Liver (tissue), 9 donors: ENCODE measurements around the gene SETD1B. TPM values are rescaled to one million over a fixed set of nuclear protein-coding genes. Genes with fewer than 3 reads are reported as not detected.

Experiments used
- DNase-seq: peaks from one replicate; pipeline ENCODE4 v3.0.0-alpha.2; 2017; ENCODE audit warnings: low spot score
- H3K27ac ChIP-seq, 2 donors: one replicate each; pipeline ENCODE4 v1.7.0; 2013; ENCODE audit warnings: inconsistent platforms in 2 of 2, low read length in 2 of 2, control low read depth in 1 of 2, low read depth in 1 of 2, mild to moderate bottlenecking in 1 of 2
- H3K27me3 ChIP-seq, 4 donors: one replicate each; pipeline versions ENCODE4 v1.6.1 to v1.7.0; 2013; ENCODE audit warnings: low read length in 3 of 4, inconsistent platforms in 1 of 4, mild to moderate bottlenecking in 1 of 4, moderate library complexity in 1 of 4; ENCODE audit not compliant: control insufficient read depth in 4 of 4, insufficient read depth in 4 of 4
- H3K36me3 ChIP-seq, 4 donors: one replicate each; pipeline versions ENCODE4 v1.6.1 to v1.7.0; 2013; ENCODE audit warnings: low read length in 3 of 4, mild to moderate bottlenecking in 3 of 4, low read depth in 1 of 4, moderate library complexity in 1 of 4; ENCODE audit not compliant: control insufficient read depth in 4 of 4, insufficient read depth in 3 of 4
- H3K4me1 ChIP-seq, 4 donors: one replicate each; pipeline versions ENCODE4 v1.6.1 to v1.7.0; 2013; ENCODE audit warnings: low read length in 3 of 4, mild to moderate bottlenecking in 3 of 4, moderate library complexity in 1 of 4; ENCODE audit not compliant: control insufficient read depth in 4 of 4, insufficient read depth in 4 of 4
- H3K4me3 ChIP-seq, 3 donors: one replicate each; pipeline versions ENCODE4 v1.6.1 to v1.7.0; 2013; ENCODE audit warnings: low read length in 3 of 3, control low read depth in 1 of 3, low read depth in 1 of 3, mild to moderate bottlenecking in 1 of 3
- H3K9ac ChIP-seq, 2 donors: one replicate each; pipeline ENCODE4 v1.7.0; 2013; ENCODE audit warnings: low read length in 2 of 2, mild to moderate bottlenecking in 2 of 2, moderate library complexity in 2 of 2, control low read depth in 1 of 2, low read depth in 1 of 2
- H3K9me3 ChIP-seq, 4 donors: one replicate each; pipeline versions ENCODE4 v1.6.1 to v1.7.0; 2013; ENCODE audit warnings: low read length in 3 of 4; ENCODE audit not compliant: control insufficient read depth in 4 of 4
- EGR1 ChIP-seq, 2 donors: IDR thresholded peaks; 2 replicates each; pipeline ENCODE4 v1.6.1; 2016 to 2018; ENCODE audit warnings: antibody characterized with exemption in 2 of 2, low read depth in 2 of 2
- FOXA1 ChIP-seq: IDR thresholded peaks from 2 replicates; pipeline ENCODE4 v1.6.1; 2016; ENCODE audit warnings: antibody characterized with exemption
- FOXA2 ChIP-seq: IDR thresholded peaks from 2 replicates; pipeline ENCODE4 v1.6.1; 2016; ENCODE audit warnings: antibody characterized with exemption
- HNF4A ChIP-seq, 2 donors: conservative IDR thresholded peaks; 2 replicates each; pipeline ENCODE4 v1.6.1; 2016; ENCODE audit warnings: antibody characterized with exemption in 2 of 2, mild to moderate bottlenecking in 2 of 2
- HNF4G ChIP-seq: IDR thresholded peaks from 2 replicates; pipeline ENCODE4 v1.6.1; 2016; ENCODE audit warnings: antibody characterized with exemption
- JUND ChIP-seq, 2 donors: IDR thresholded peaks; 2 replicates each; pipeline ENCODE4 v1.6.1; 2016; ENCODE audit warnings: antibody characterized with exemption in 2 of 2
- RAD21 ChIP-seq, 2 donors: IDR thresholded peaks; 2 replicates each; pipeline ENCODE4 v1.6.1; 2016; ENCODE audit warnings: antibody characterized with exemption in 2 of 2, mild to moderate bottlenecking in 2 of 2
- RXRA ChIP-seq, 2 donors: IDR thresholded peaks; 2 replicates each; pipeline ENCODE4 v1.6.1; 2017 to 2018; ENCODE audit warnings: antibody characterized with exemption in 2 of 2, mild to moderate bottlenecking in 1 of 2
- WGBS: extraction: QIAGEN DNeasy Blood & Tissue Kit; methylation state at CpG from one replicate; pipeline ENCODE4 v1.1.7; 2013; 5-methylcytosine and 5-hydroxymethylcytosine counted together
- polyA plus RNA-seq, 2 donors: library from polyadenylated mRNA; stranded (reverse) in 1 of 2; unstranded in 1 of 2; fragments of 200-250 nt in 1 of 2; fragments of >200 nt in 1 of 2; fragmentation: Nextera tagmentation in 1 of 2; extraction: Ambion mirVana in 1 of 2; gene quantifications; one replicate each; pipeline versions ENCODE4 v1.2.1 to v1.2.3, GENCODE V29; 2013 to 2015
- total RNA-seq, 2 donors: library from RNA; depleted of rRNA; stranded (reverse); fragments of >200 nt; gene quantifications; one replicate each; pipeline ENCODE4 v1.2.3, GENCODE V29; 2014
- TF ChIP-seq, protein P1 (sequence below): fragments of 150-350 bp; IDR thresholded peaks from 2 replicates; pipeline ENCODE4 v1.5.1; 2017; ENCODE audit warnings: improper control_type of control experiment, low read depth, low read length; ENCODE audit not compliant: missing input control
- TF ChIP-seq, protein P2 (sequence below): IDR thresholded peaks from 2 replicates; pipeline ENCODE4 v1.6.1; 2016; ENCODE audit warnings: antibody characterized with exemption, mild to moderate bottlenecking
- TF ChIP-seq, protein P3 (sequence below): IDR thresholded peaks from 2 replicates; pipeline ENCODE4 v1.6.1; 2016; ENCODE audit warnings: antibody characterized with exemption
- donor health status: healthy.
- donor health status: healthy.
- donor health status: healthy.
- donor health status: healthy.
- donor health status: healthy.

The SETD1B gene
- total and polyA plus RNA-seq, 4 donors: 1.8 to 7.9 (median 5.0) TPM

DNA sequence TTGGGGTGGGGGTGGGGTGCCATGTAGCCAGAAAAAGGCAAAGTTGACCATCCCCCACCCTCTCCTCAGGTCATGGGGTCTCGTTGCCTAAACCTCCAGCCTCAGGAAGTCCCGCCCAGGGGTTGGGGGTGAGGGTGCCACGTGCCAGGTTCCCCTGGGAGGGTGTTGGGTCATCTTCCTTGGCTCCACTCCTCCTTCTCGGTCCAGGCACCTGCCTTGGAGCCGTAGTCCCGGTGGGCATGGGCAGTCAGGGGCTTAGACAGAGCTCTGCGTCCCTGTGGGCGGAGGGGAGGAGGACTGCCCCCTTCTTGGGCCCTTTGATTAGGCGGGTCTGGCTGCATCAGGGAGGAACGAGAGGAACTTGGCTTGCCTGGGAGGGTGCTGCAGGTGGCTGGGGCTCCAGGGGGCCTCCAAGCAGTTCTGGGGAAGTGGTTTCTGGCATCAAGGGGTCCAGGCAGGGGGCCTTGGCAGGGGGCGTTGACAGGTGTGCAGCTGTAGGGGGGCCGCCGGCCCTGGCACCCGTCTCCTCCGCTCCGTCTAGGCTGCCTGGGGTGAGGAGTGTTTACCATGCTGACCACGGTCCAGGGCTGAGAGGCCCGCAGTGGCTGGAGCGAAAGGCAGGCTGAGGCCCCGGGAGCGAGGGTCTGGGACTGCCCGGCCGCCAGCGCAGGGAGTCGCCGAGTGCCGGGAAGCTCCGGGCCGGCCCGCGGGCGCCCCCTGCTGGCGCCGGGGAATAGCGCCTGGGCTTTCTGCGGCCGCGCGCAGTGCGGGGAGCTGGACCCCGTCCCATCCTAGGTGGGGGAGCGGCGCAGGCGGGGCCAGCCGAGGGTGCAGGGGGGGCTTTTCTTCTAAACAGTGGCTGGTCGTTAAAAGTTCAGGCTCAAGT, 7.9 kb downstream of the SETD1B start:
- Histone ChIP-seq H3K9ac (peak overlapping the region in 1 of 2 donors; percentile 13), H3K27me3 (no peaks in the 10 kb centered on the region), H3K4me3 (peak overlapping the region; percentile 59 to 71 (median 69)), H3K9me3 (no peaks in the 10 kb centered on the region), H3K27ac (peak overlapping the region; percentile 48 to 71), H3K4me1 (peaks cover 11 to 65% (median 48%) of the 10 kb centered on the region in 4 donors), H3K36me3 (peaks cover 20 to 40% (median 28%) of the 10 kb centered on the region in 4 donors)
- DNase-seq: peak; percentile 84
- 3% methylated on average over 46 of the region's 46 CpGs for WGBS
- TF ChIP-seq RAD21 (IDR thresholded peaks at IDR 0.05): peak; percentile 72 to 76
- TF ChIP-seq, protein P1, sequence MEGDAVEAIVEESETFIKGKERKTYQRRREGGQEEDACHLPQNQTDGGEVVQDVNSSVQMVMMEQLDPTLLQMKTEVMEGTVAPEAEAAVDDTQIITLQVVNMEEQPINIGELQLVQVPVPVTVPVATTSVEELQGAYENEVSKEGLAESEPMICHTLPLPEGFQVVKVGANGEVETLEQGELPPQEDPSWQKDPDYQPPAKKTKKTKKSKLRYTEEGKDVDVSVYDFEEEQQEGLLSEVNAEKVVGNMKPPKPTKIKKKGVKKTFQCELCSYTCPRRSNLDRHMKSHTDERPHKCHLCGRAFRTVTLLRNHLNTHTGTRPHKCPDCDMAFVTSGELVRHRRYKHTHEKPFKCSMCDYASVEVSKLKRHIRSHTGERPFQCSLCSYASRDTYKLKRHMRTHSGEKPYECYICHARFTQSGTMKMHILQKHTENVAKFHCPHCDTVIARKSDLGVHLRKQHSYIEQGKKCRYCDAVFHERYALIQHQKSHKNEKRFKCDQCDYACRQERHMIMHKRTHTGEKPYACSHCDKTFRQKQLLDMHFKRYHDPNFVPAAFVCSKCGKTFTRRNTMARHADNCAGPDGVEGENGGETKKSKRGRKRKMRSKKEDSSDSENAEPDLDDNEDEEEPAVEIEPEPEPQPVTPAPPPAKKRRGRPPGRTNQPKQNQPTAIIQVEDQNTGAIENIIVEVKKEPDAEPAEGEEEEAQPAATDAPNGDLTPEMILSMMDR: peak; percentile 91
- TF ChIP-seq HNF4A (conservative IDR thresholded peaks at IDR 0.05): no peak

DNA sequence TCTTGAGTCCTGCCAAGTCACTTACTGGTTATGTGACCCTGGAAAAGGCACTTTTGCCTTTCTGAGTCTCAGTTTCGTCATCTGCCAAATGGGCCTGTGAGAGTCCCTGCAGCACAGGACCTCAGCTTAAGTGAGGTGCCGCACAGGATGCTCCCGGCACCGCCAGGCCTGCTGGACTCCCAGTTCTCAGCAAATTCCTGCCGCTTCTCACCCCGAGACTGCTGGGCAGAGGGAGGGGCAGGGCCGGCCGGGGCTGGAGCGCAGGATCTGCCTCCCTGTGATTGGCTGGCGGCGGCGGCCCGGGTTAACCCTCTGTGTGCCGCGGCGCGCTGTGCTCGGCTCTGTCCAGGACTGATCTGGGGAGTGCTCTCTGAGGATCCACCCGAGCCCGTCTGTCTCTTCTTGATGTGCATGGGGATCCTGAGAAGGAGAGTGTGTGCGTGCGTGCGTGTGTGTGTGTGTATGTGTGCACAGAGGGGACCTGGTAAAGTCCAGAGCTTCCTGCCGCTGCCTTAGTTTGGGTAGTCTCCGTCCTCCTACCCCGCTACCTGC, 8.6 kb downstream of the SETD1B start:
- no peak for TF ChIP-seq EGR1 (IDR thresholded peaks at IDR 0.05; ENCODE audit: low read depth in 2 of 2)
- TF ChIP-seq JUND (IDR thresholded peaks at IDR 0.05): no peak
- no peak for TF ChIP-seq HNF4A (conservative IDR thresholded peaks at IDR 0.05)
- TF ChIP-seq HNF4G: no peak

DNA sequence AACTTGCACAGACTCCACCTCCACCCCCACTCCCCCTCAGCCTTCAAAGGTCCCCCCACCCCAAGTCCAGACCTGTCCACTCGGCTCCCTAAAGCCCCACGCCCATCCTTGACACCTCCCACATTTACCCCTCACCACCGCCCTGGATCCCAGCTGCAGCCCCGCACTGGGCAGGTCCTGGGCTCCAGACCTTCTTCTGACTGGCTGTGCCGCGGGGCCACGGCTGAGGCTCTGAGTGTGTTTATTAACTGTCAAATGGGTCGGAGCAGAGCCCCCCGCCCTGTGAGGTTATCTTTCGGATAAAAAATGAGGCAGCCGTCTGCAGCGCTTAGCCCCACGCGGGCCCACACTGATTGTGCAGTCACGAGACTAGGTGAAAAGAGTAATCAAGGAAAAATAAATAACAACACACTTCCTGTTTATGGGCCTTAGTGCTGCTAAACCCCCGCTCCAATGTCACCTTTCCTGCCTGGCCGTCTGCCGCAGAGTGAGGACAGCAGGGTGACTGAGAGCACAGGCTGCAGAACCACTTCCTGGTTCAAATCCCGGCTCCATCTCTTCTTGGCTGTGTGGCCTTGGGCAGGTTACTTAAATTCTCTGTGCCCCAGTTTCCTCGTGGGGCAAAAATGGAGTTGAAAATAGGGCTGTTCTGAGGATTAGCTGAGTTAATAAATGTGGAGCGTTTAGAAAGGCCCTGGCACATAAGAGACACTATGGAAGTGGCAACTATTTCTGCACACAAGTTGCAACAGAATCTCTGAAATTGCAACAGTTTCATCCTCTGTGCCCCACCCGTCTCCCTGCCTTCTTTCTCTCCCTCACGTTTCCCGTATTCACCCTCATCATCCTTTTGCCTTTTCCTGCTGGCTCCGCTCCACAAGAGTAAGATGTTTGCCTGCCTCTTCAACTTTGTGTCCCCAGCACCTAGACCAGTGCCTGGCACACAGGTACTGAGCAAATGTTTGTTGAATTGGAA, 9.4 kb downstream of the SETD1B start:
- Histone ChIP-seq H3K36me3 (peaks cover 29 to 55% (median 40%) of the 10 kb centered on the region in 4 donors), H3K27ac (peak overlapping the region; percentile 32 to 33), H3K4me1 (peaks cover 7 to 50% (median 34%) of the 10 kb centered on the region in 4 donors), H3K9me3 (no peaks in the 10 kb centered on the region), H3K4me3 (peak overlapping the region; percentile 47 to 69 (median 59)), H3K9ac (peak overlapping the region in 1 of 2 donors; percentile 12), H3K27me3 (no peaks in the 10 kb centered on the region)
- 31% methylated on average over 25 of the region's 25 CpGs for WGBS
- TF ChIP-seq, protein P2, sequence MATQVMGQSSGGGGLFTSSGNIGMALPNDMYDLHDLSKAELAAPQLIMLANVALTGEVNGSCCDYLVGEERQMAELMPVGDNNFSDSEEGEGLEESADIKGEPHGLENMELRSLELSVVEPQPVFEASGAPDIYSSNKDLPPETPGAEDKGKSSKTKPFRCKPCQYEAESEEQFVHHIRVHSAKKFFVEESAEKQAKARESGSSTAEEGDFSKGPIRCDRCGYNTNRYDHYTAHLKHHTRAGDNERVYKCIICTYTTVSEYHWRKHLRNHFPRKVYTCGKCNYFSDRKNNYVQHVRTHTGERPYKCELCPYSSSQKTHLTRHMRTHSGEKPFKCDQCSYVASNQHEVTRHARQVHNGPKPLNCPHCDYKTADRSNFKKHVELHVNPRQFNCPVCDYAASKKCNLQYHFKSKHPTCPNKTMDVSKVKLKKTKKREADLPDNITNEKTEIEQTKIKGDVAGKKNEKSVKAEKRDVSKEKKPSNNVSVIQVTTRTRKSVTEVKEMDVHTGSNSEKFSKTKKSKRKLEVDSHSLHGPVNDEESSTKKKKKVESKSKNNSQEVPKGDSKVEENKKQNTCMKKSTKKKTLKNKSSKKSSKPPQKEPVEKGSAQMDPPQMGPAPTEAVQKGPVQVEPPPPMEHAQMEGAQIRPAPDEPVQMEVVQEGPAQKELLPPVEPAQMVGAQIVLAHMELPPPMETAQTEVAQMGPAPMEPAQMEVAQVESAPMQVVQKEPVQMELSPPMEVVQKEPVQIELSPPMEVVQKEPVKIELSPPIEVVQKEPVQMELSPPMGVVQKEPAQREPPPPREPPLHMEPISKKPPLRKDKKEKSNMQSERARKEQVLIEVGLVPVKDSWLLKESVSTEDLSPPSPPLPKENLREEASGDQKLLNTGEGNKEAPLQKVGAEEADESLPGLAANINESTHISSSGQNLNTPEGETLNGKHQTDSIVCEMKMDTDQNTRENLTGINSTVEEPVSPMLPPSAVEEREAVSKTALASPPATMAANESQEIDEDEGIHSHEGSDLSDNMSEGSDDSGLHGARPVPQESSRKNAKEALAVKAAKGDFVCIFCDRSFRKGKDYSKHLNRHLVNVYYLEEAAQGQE: no peak
- no peak for TF ChIP-seq HNF4G
- TF ChIP-seq, protein P3, sequence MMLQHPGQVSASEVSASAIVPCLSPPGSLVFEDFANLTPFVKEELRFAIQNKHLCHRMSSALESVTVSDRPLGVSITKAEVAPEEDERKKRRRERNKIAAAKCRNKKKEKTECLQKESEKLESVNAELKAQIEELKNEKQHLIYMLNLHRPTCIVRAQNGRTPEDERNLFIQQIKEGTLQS: no peak
- no peak for TF ChIP-seq RXRA (IDR thresholded peaks at IDR 0.05)
- TF ChIP-seq HNF4A (conservative IDR thresholded peaks at IDR 0.05): no peak
- no peak for TF ChIP-seq FOXA2
- peak in 1 of 2 donors; percentile 11 for TF ChIP-seq RAD21 (IDR thresholded peaks at IDR 0.05)
- TF ChIP-seq FOXA1: no peak
- no peak for DNase-seq

More for the DNA sequence above, 8.6 kb downstream of the SETD1B start:
- H3K4me3 ChIP-seq: peak overlapping the region; percentile 59 to 71 (median 69)
- H3K9ac ChIP-seq: peak overlapping the region in 1 of 2 donors; percentile 12
- 9% methylated on average over 26 of the region's 26 CpGs for WGBS
- peaks cover 25 to 47% (median 34%) of the 10 kb centered on the region in 4 donors for H3K36me3 ChIP-seq
- peak overlapping the region; percentile 32 to 71 for H3K27ac ChIP-seq
- no peaks in the 10 kb centered on the region for H3K9me3 ChIP-seq
- DNase-seq: peak; percentile 83
- peaks cover 9 to 58% (median 41%) of the 10 kb centered on the region in 4 donors for H3K4me1 ChIP-seq
- no peaks in the 10 kb centered on the region for H3K27me3 ChIP-seq
